Gastroesophageal sphincter (tissue), 4 donors: ENCODE measurements around the gene RNF144A. TPM values are rescaled to one million over a fixed set of nuclear protein-coding genes. Genes with fewer than 3 reads are reported as not detected.

ENCODE experiments used
- ATAC-seq: fragments of 150-250 bp; one replicate; pipeline ENCODE4 v1.9.1; 2016; ENCODE audit warnings: mild to moderate bottlenecking, moderate library complexity
- H3K27ac ChIP-seq, 4 donors: fragments of 200-600 bp; sonication (generic) in 3 of 4; 1 replicate in 3 of 4; 2 replicates in 1 of 4; pipeline ENCODE4 v1.5.1; 2016 to 2019
- H3K27me3 ChIP-seq: fragments of 200-600 bp; sonication (generic); one replicate; pipeline ENCODE4 v1.5.1; 2019
- H3K36me3 ChIP-seq, 2 donors: fragments of 200-600 bp; sonication (generic); one replicate each; pipeline ENCODE4 v1.5.1; 2019; ENCODE audit warnings: control low read depth in 1 of 2
- H3K4me1 ChIP-seq, 3 donors: fragments of 200-600 bp; sonication (generic); 1 replicate in 2 of 3; 2 replicates in 1 of 3; pipeline ENCODE4 v1.5.1; 2016 to 2019; ENCODE audit warnings: control low read depth in 2 of 3
- H3K4me3 ChIP-seq, 2 donors: fragments of 200-600 bp; sonication (generic); one replicate each; pipeline ENCODE4 v1.5.1; 2019; ENCODE audit warnings: mild to moderate bottlenecking in 1 of 2, moderate library complexity in 1 of 2
- H3K9me3 ChIP-seq, 3 donors: fragments of 200-600 bp; sonication (generic); one replicate each; pipeline ENCODE4 v1.5.1; 2017 to 2019; ENCODE audit warnings: control low read depth in 2 of 3
- EP300 ChIP-seq: sonication (generic); formaldehyde crosslinking; IDR thresholded peaks from one replicate; pipeline ENCODE4 v1.6.1; 2017; ENCODE audit warnings: antibody characterized with exemption, mild to moderate bottlenecking
- POLR2A ChIP-seq, 2 donors: fragments of 450-650 bp; IDR thresholded peaks; one replicate each; pipeline ENCODE4 v1.6.1; 2017; ENCODE audit warnings: antibody characterized with exemption in 2 of 2, mild to moderate bottlenecking in 2 of 2, moderate library complexity in 1 of 2
- POLR2AphosphoS5 ChIP-seq: sonication (generic); formaldehyde crosslinking; IDR thresholded peaks from one replicate; pipeline ENCODE4 v1.6.1; 2017; ENCODE audit warnings: antibody characterized with exemption
- WGBS, 2 donors: methylation state at CpG; one replicate each; pipeline ENCODE4 v1.1.5; 2018; ENCODE audit warnings: low coverage in 1 of 2; 5-methylcytosine and 5-hydroxymethylcytosine counted together
- total RNA-seq, 4 donors: library from RNA; depleted of rRNA; stranded (reverse); fragments of >200 nt; gene quantifications; one replicate each; pipeline ENCODE4 v1.1.0, GENCODE V29; 2016
- TF ChIP-seq, protein P1 (sequence below), 4 experiments: fragments of 200-600 bp in 2 of 4; fragments of 450-650 bp in 2 of 4; sonication (generic) in 1 of 4; IDR thresholded peaks; one replicate each; pipeline ENCODE4 v1.5.1; 2017 to 2019; ENCODE audit warnings: antibody characterized with exemption in 4 of 4, mild to moderate bottlenecking in 2 of 4, moderate library complexity in 2 of 4

Gene RNF144A
- total RNA-seq, 4 donors from 2014 or later, result 7.2 to 12.9 (median 8.8) TPM

DNA sequence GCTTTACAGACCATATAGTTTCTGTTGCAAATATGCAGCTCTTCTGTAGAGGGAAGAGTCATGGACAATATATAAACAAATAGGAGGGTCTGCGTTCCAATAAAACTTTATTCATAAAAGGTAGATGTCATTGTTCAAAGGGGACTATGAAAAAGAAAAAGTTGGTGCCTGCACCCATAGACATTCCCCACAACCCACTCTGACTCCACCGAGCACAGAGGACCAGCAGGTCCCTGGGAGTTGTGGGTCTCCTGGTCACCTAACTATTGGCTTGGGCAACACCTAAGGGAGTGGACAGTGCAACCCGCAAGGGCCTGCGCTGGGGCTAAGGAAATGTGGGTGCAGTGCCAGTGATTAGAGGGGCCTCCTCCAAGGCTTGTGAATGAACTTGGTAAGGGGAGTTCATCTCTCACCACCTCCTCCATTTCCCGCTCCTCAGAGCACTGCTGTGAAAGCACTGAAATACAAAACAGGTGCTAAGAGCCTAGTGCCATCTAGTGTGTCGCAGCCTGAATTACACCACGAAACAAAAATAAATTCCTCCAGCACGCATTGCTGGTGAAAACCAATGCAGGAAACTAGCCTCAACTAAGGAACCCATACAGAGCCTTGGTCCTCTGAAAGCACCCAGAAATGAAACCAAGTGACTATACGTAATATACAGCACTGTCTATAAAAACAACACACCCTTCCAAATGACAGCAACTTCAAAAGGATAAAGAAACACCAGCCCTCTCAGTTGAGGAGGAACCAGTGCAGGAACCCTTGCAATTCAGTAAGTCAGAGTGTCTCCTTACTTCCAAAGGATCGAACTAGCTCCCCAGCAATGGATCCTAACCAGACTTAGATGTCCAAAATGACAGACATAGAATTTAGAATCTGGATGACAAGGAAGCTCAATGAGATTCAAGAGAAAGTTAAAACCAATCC, 166.6 kb downstream of the RNF144A start:
- Histone ChIP-seq H3K4me1 (no peaks in the 10 kb centered on the region), H3K27me3 (no peaks in the 10 kb centered on the region), H3K9me3 (peaks cover 0 to 14% (median 0%) of the 10 kb centered on the region in 3 donors), H3K27ac (no peak overlapping the region), H3K36me3 (no peaks in the 10 kb centered on the region), H3K4me3 (no peak overlapping the region)
- TF ChIP-seq, protein P1, sequence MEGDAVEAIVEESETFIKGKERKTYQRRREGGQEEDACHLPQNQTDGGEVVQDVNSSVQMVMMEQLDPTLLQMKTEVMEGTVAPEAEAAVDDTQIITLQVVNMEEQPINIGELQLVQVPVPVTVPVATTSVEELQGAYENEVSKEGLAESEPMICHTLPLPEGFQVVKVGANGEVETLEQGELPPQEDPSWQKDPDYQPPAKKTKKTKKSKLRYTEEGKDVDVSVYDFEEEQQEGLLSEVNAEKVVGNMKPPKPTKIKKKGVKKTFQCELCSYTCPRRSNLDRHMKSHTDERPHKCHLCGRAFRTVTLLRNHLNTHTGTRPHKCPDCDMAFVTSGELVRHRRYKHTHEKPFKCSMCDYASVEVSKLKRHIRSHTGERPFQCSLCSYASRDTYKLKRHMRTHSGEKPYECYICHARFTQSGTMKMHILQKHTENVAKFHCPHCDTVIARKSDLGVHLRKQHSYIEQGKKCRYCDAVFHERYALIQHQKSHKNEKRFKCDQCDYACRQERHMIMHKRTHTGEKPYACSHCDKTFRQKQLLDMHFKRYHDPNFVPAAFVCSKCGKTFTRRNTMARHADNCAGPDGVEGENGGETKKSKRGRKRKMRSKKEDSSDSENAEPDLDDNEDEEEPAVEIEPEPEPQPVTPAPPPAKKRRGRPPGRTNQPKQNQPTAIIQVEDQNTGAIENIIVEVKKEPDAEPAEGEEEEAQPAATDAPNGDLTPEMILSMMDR (IDR thresholded peaks at IDR 0.05), result peak in 1 of 4 experiments; percentile 29
- no peak for TF ChIP-seq POLR2AphosphoS5
- ATAC-seq, result no peak
- 47 to 54% methylated on average over 3 to 6 of the region's 10 CpGs for WGBS, 2 donors

DNA sequence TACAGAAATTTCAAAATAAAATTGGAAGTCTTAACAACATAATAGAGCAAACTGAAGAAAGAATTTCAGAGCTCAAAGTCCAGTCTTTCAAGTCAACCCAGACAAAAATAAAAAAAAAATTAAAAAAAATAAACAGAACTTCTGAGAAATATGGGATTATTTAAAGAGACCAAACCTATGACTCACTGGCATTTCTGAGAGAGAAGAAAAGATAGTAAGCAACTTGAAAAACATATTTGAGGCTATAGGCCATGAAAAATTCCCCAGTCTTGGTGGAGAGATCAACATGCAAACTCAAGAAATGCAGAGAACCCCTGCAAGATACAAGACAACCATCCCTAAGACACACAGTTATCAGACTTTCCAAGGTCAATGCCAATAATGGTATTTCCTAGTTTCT, 167.4 kb downstream of the RNF144A start:
- H3K27ac ChIP-seq, result no peak overlapping the region

DNA sequence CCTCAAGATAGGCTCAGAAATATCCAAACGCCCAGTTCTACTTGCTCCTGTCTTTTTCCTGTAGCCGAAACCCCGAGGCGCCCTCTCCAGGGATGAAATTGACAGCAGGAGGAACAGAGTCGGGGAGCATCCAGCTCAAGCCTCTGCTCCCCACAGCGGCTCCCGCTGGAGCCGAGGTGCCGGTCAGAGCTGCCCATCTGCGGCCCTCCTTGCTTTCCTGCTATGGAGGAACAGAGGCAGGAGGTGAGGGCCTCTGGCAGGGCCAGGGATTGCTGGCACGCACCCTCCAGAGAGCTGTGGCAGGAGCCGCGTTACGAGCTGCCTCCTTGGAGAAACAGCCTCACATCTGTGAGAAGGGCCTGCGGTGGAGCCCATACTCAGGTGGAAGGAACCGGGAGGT, 172.1 kb downstream of the RNF144A start:
- TF ChIP-seq EP300 (no peak), POLR2A (IDR thresholded peaks at IDR 0.05) (no peak), POLR2AphosphoS5 (no peak)
- TF ChIP-seq, protein P1 (IDR thresholded peaks at IDR 0.05), result no peak
- 86 to 100% methylated on average over 1 to 4 of the region's 16 CpGs for WGBS, 2 donors
- H3K4me1 ChIP-seq, result no peaks in the 10 kb centered on the region
- no peak for ATAC-seq
- H3K27ac ChIP-seq, result no peak overlapping the region
- H3K9me3 ChIP-seq, result peaks cover 0 to 2% (median 0%) of the 10 kb centered on the region in 3 donors
- H3K36me3 ChIP-seq, result no peaks in the 10 kb centered on the region
- no peak overlapping the region for H3K4me3 ChIP-seq
- no peaks in the 10 kb centered on the region for H3K27me3 ChIP-seq

More for the DNA sequence above, 167.4 kb downstream of the RNF144A start:
- Histone ChIP-seq H3K4me3 (no peak overlapping the region), H3K9me3 (peaks cover 0 to 14% (median 0%) of the 10 kb centered on the region in 3 donors), H3K4me1 (no peaks in the 10 kb centered on the region), H3K27me3 (no peaks in the 10 kb centered on the region), H3K36me3 (no peaks in the 10 kb centered on the region)
- TF ChIP-seq POLR2AphosphoS5, result no peak
- TF ChIP-seq, protein P1 (IDR thresholded peaks at IDR 0.05), result no peak
- no peak for TF ChIP-seq EP300
- no peak for TF ChIP-seq POLR2A (IDR thresholded peaks at IDR 0.05)
- no peak for ATAC-seq

DNA sequence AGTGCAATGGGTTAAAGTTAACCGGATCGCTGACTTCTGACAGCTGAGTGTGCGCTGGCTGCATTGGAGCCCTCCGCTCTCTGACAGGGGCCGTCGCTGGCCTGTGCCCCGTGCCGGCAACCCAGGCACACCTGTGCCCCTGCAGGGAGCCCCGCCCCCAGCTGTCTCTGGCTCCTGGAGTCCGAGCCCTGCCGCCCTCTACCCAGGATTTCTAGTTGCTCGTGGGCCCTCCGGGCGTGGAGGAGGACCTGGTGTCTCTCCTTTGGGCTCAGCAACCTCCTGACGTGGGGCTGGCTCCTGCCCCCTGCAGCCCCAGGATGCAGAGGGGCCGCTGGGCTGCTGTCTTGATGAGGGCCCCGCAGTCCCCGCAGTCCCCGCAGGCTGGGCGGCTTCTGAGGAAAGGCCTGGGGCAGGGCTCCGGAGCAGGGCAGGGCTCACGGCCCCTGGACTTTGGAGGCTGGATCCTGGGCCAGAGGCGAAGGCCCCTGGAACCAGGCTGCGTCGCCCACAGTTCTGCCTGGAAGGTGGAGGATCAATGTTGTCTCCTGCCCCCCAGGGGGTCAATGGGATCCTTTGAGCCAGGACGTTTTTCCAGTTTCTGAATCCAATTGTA, 172.8 kb downstream of the RNF144A start:
- Histone ChIP-seq H3K36me3 (no peaks in the 10 kb centered on the region), H3K4me1 (no peaks in the 10 kb centered on the region), H3K27ac (no peak overlapping the region), H3K27me3 (no peaks in the 10 kb centered on the region), H3K4me3 (no peak overlapping the region), H3K9me3 (no peaks in the 10 kb centered on the region)
- TF ChIP-seq, protein P1 (IDR thresholded peaks at IDR 0.05), result no peak
- TF ChIP-seq EP300 (no peak), POLR2A (IDR thresholded peaks at IDR 0.05) (no peak), POLR2AphosphoS5 (no peak)
- 67 to 77% methylated on average over 2 to 3 of the region's 26 CpGs for WGBS, 2 donors
- no peak for ATAC-seq
